Gastroesophageal sphincter (tissue), 4 donors: ENCODE measurements around the gene DPM1. TPM values are rescaled to one million over a fixed set of nuclear protein-coding genes. Genes with fewer than 3 reads are reported as not detected.

Experiments used
- ATAC-seq: fragments of 150-250 bp; one replicate; pipeline ENCODE4 v1.9.1; 2016; ENCODE audit warnings: mild to moderate bottlenecking, moderate library complexity
- H3K27ac ChIP-seq, 4 donors: fragments of 200-600 bp; sonication (generic) in 3 of 4; 1 replicate in 3 of 4; 2 replicates in 1 of 4; pipeline ENCODE4 v1.5.1; 2016 to 2019
- H3K27me3 ChIP-seq: fragments of 200-600 bp; sonication (generic); one replicate; pipeline ENCODE4 v1.5.1; 2019
- H3K36me3 ChIP-seq, 2 donors: fragments of 200-600 bp; sonication (generic); one replicate each; pipeline ENCODE4 v1.5.1; 2019; ENCODE audit warnings: control low read depth in 1 of 2
- H3K4me1 ChIP-seq, 3 donors: fragments of 200-600 bp; sonication (generic); 1 replicate in 2 of 3; 2 replicates in 1 of 3; pipeline ENCODE4 v1.5.1; 2016 to 2019; ENCODE audit warnings: control low read depth in 2 of 3
- H3K4me3 ChIP-seq, 2 donors: fragments of 200-600 bp; sonication (generic); one replicate each; pipeline ENCODE4 v1.5.1; 2019; ENCODE audit warnings: mild to moderate bottlenecking in 1 of 2, moderate library complexity in 1 of 2
- H3K9me3 ChIP-seq, 3 donors: fragments of 200-600 bp; sonication (generic); one replicate each; pipeline ENCODE4 v1.5.1; 2017 to 2019; ENCODE audit warnings: control low read depth in 2 of 3
- EP300 ChIP-seq: sonication (generic); formaldehyde crosslinking; IDR thresholded peaks from one replicate; pipeline ENCODE4 v1.6.1; 2017; ENCODE audit warnings: antibody characterized with exemption, mild to moderate bottlenecking
- POLR2A ChIP-seq, 2 donors: fragments of 450-650 bp; IDR thresholded peaks; one replicate each; pipeline ENCODE4 v1.6.1; 2017; ENCODE audit warnings: antibody characterized with exemption in 2 of 2, mild to moderate bottlenecking in 2 of 2, moderate library complexity in 1 of 2
- POLR2AphosphoS5 ChIP-seq: sonication (generic); formaldehyde crosslinking; IDR thresholded peaks from one replicate; pipeline ENCODE4 v1.6.1; 2017; ENCODE audit warnings: antibody characterized with exemption
- WGBS, 2 donors: methylation state at CpG; one replicate each; pipeline ENCODE4 v1.1.5; 2018; ENCODE audit warnings: low coverage in 1 of 2; 5-methylcytosine and 5-hydroxymethylcytosine counted together
- total RNA-seq, 4 donors: library from RNA; depleted of rRNA; stranded (reverse); fragments of >200 nt; gene quantifications; one replicate each; pipeline ENCODE4 v1.1.0, GENCODE V29; 2016
- TF ChIP-seq, protein P1 (sequence below), 4 experiments: fragments of 200-600 bp in 2 of 4; fragments of 450-650 bp in 2 of 4; sonication (generic) in 1 of 4; IDR thresholded peaks; one replicate each; pipeline ENCODE4 v1.5.1; 2017 to 2019; ENCODE audit warnings: antibody characterized with exemption in 4 of 4, mild to moderate bottlenecking in 2 of 4, moderate library complexity in 2 of 4

Gene DPM1
- total RNA-seq, 4 donors from 2014 or later = 35.2 to 63.0 (median 43.5) TPM

- peaks cover 0 to 36% of the 10 kb centered on the region in 2 donors for H3K36me3 ChIP-seq
- H3K27ac ChIP-seq = no peak overlapping the region
- no peak overlapping the region for H3K4me3 ChIP-seq
- H3K4me1 ChIP-seq = no peaks in the 10 kb centered on the region
- no peaks in the 10 kb centered on the region for H3K27me3 ChIP-seq
- no peaks in the 10 kb centered on the region for H3K9me3 ChIP-seq
- TF ChIP-seq, protein P1, sequence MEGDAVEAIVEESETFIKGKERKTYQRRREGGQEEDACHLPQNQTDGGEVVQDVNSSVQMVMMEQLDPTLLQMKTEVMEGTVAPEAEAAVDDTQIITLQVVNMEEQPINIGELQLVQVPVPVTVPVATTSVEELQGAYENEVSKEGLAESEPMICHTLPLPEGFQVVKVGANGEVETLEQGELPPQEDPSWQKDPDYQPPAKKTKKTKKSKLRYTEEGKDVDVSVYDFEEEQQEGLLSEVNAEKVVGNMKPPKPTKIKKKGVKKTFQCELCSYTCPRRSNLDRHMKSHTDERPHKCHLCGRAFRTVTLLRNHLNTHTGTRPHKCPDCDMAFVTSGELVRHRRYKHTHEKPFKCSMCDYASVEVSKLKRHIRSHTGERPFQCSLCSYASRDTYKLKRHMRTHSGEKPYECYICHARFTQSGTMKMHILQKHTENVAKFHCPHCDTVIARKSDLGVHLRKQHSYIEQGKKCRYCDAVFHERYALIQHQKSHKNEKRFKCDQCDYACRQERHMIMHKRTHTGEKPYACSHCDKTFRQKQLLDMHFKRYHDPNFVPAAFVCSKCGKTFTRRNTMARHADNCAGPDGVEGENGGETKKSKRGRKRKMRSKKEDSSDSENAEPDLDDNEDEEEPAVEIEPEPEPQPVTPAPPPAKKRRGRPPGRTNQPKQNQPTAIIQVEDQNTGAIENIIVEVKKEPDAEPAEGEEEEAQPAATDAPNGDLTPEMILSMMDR (IDR thresholded peaks at IDR 0.05) = no peak
- TF ChIP-seq POLR2AphosphoS5 (no peak), POLR2A (IDR thresholded peaks at IDR 0.05) (no peak), EP300 (no peak)
- 78 to 83% methylated on average over 4 to 7 of the region's 12 CpGs for WGBS, 2 donors
- no peak for ATAC-seq
Measured at GRCh38 chr20:50886184-50886790, 72.0 kb downstream of the DPM1 start.

DNA sequence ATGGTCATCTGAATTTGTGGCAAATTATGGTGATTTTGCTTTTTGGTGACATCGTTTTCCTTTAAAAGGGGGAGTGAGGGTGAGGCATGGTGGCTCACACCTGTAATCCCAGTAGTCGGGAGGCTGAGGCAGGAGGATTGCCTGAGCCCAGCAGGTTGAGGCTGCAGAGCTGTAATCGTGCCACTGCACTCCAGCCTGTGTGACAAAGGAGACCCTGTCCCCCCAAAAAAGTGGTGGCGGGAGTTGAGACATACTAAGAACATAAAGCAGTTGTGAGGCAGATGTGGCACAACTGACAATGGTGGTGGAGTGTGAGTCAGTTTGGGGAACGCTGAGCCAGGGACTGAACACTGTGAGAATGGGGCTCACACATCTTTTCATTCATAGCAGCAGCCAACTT, 72.6 kb downstream of the DPM1 start:
- Histone ChIP-seq H3K4me3 (no peak overlapping the region), H3K27me3 (no peaks in the 10 kb centered on the region), H3K4me1 (no peaks in the 10 kb centered on the region), H3K36me3 (peaks cover 0 to 31% of the 10 kb centered on the region in 2 donors), H3K9me3 (no peaks in the 10 kb centered on the region), H3K27ac (no peak overlapping the region)
- WGBS, 2 donors = 90 to 94% methylated on average over 4 to 5 of the region's 5 CpGs
- ATAC-seq = no peak
- TF ChIP-seq, protein P1 (IDR thresholded peaks at IDR 0.05) = no peak
- TF ChIP-seq POLR2AphosphoS5 (no peak), EP300 (no peak), POLR2A (IDR thresholded peaks at IDR 0.05) (no peak)

- no peaks in the 10 kb centered on the region for H3K4me1 ChIP-seq
- no peak overlapping the region for H3K4me3 ChIP-seq
- H3K27me3 ChIP-seq = no peaks in the 10 kb centered on the region
- ATAC-seq = no peak
- H3K36me3 ChIP-seq = peaks cover 0 to 24% of the 10 kb centered on the region in 2 donors
- H3K27ac ChIP-seq = no peak overlapping the region
- TF ChIP-seq EP300 (no peak), POLR2A (IDR thresholded peaks at IDR 0.05) (no peak), POLR2AphosphoS5 (no peak)
- TF ChIP-seq, protein P1 (IDR thresholded peaks at IDR 0.05) = no peak
- whole genome bisulfite sequencing, 2 donors = 27 to 67% methylated on average over 2 to 3 of the region's 7 CpGs
- no peaks in the 10 kb centered on the region for H3K9me3 ChIP-seq
Measured at GRCh38 chr20:50885068-50885467, 73.3 kb downstream of the DPM1 start.

Other genes starting within 250 kb of the DPM1 start
- gene PARD6B, start 227.0 kb downstream of the DPM1 start, total RNA-seq = 1 to 10 TPM; 2.4 to 3.8 (median 2.8) TPM
- gene BCAS4, start 163.5 kb downstream of the DPM1 start, total RNA-seq = 10 to 100 TPM in 1 of 4 donors, 1 to 10 TPM in 3; 4.4 to 18.7 (median 4.7) TPM
- gene ADNP, start 27.1 kb downstream of the DPM1 start, total RNA-seq = 10 to 100 TPM; 51.4 to 67.2 (median 55.4) TPM
- 1 to 10 TPM; 4.2 to 6.1 (median 5.4) TPM for gene MOCS3, start 286 bp upstream of the DPM1 start, total RNA-seq
- gene KCNG1, start 64.6 kb upstream of the DPM1 start, total RNA-seq = under 1 TPM in 3 of 4 donors, not detected in 1; 0.35 to 0.46 (median 0.40) TPM